GM12878 (cell line): ENCODE data around the gene CNTN4. TPM values are rescaled to one million over a fixed set of nuclear protein-coding genes. Genes with fewer than 3 reads are reported as not detected.

Experiments used
- ATF7 ChIP-seq: fragments of 450-650 bp; IDR thresholded peaks from 2 replicates; pipeline ENCODE4 v1.6.1; 2016; ENCODE audit warnings: low read depth, mild to moderate bottlenecking
- BRCA1 ChIP-seq: IDR thresholded peaks from 2 replicates; pipeline ENCODE4 v1.6.1; 2011; ENCODE audit warnings: low read depth, low read length, improper control_type of control experiment
- CHD1 ChIP-seq: IDR thresholded peaks from 2 replicates; pipeline ENCODE4 v1.6.1; 2012; ENCODE audit warnings: low read depth, low read length, improper control_type of control experiment
- DPF2 ChIP-seq: fragments of 450-650 bp; IDR thresholded peaks from 2 replicates; pipeline ENCODE4 v1.6.1; 2017; ENCODE audit warnings: mild to moderate bottlenecking
- EP300 ChIP-seq, 2 experiments: fragments of 150-350 bp in 1 of 2; IDR thresholded peaks; 2 replicates each; pipeline ENCODE4 v1.6.1; 2011 to 2012; ENCODE audit warnings: low read depth in 2 of 2, low read length in 2 of 2, borderline replicate concordance in 1 of 2, improper control_type of control experiment in 1 of 2, inconsistent platforms in 1 of 2; ENCODE audit not compliant: control insufficient read depth in 1 of 2
- FOS ChIP-seq: IDR thresholded peaks from 3 replicates; pipeline ENCODE4 v1.6.1; 2011; ENCODE audit warnings: borderline replicate concordance; ENCODE audit not compliant: insufficient read length; ENCODE audit errors: extremely low read depth
- FOXK2 ChIP-seq: fragments of 450-650 bp; IDR thresholded peaks from 2 replicates; pipeline ENCODE4 v1.6.1; 2017; ENCODE audit warnings: mild to moderate bottlenecking, moderate library complexity
- GABPA ChIP-seq: IDR thresholded peaks from 2 replicates; pipeline ENCODE4 v1.6.1; 2014; ENCODE audit warnings: antibody characterized with exemption, low read depth, mild to moderate bottlenecking, inconsistent platforms
- HCFC1 ChIP-seq: fragments of 150-350 bp; IDR thresholded peaks from 2 replicates; pipeline ENCODE4 v1.6.1; 2014; ENCODE audit warnings: low read length
- KDM1A ChIP-seq: fragments of 200-600 bp; sonication (generic); IDR thresholded peaks from 2 replicates; pipeline ENCODE4 v1.6.1; 2016; ENCODE audit warnings: borderline replicate concordance
- NFXL1 ChIP-seq: fragments of 450-650 bp; IDR thresholded peaks from 2 replicates; pipeline ENCODE4 v1.6.1; 2017; ENCODE audit warnings: antibody characterized with exemption, mild to moderate bottlenecking, borderline replicate concordance
- NR2C2 ChIP-seq: IDR thresholded peaks from 2 replicates; pipeline ENCODE4 v1.6.1; 2011; ENCODE audit warnings: borderline replicate concordance, low read depth; ENCODE audit not compliant: control insufficient read depth, insufficient read length
- PAX8 ChIP-seq: fragments of 450-650 bp; IDR thresholded peaks from 2 replicates; pipeline ENCODE4 v1.6.1; 2017; ENCODE audit warnings: mild to moderate bottlenecking, moderate library complexity
- RAD21 ChIP-seq: IDR thresholded peaks from 2 replicates; pipeline ENCODE4 v1.6.1; 2011; ENCODE audit warnings: mild to moderate bottlenecking, low read depth, low read length, moderate library complexity; ENCODE audit not compliant: insufficient read depth
- STAT1 ChIP-seq: fragments of 450-650 bp; conservative IDR thresholded peaks from 2 replicates; pipeline ENCODE4 v1.6.1; 2014; ENCODE audit warnings: antibody characterized with exemption, mild to moderate bottlenecking
- SUZ12 ChIP-seq: fragments of 200-600 bp; sonication (generic); IDR thresholded peaks from one replicate; pipeline ENCODE4 v1.6.1; 2018; ENCODE audit warnings: antibody characterized with exemption, mild to moderate bottlenecking; ENCODE audit not compliant: unreplicated experiment
- TAF1 ChIP-seq: IDR thresholded peaks from 2 replicates; pipeline ENCODE4 v1.6.1; 2011; ENCODE audit warnings: mild to moderate bottlenecking, low read depth, low read length, borderline replicate concordance
- TBL1XR1 ChIP-seq: IDR thresholded peaks from 2 replicates; pipeline ENCODE4 v1.6.1; 2012; ENCODE audit warnings: low read depth, low read length, improper control_type of control experiment
- TCF12 ChIP-seq: IDR thresholded peaks from 2 replicates; pipeline ENCODE4 v1.6.1; 2011; ENCODE audit warnings: low read depth, mild to moderate bottlenecking, low read length
- TCF7 ChIP-seq: IDR thresholded peaks from 2 replicates; pipeline ENCODE4 v1.6.1; 2014; ENCODE audit warnings: antibody characterized with exemption, borderline replicate concordance
- YBX1 ChIP-seq: fragments of 450-650 bp; IDR thresholded peaks from 2 replicates; pipeline ENCODE4 v1.6.1; 2016; ENCODE audit warnings: antibody characterized with exemption
- polyA plus RNA-seq, 11 experiments: library from polyadenylated mRNA; depleted of rRNA in 4 of 11; unstranded in 6 of 11; stranded (reverse) in 5 of 11; fragments of >200 nt; fragmentation: Nextera tagmentation in 4 of 11; fragmentation: Illumina TruSeq in 1 of 11; extraction: Ambion mirVana in 4 of 11; extraction: Trizol in 1 of 11; gene quantifications; 1 replicate in 1 of 11; 2 replicates in 10 of 11; pipeline versions ENCODE4 v1.2.1 to v1.2.3, GENCODE V29; 2011 to 2016; ENCODE audit warnings: inconsistent platforms in 2 of 11, missing spikeins in 2 of 11, low read depth in 1 of 11
- total RNA-seq, 4 experiments: library from RNA; depleted of rRNA in 3 of 4; stranded (reverse); fragments of >200 nt in 3 of 4; fragmentation: Illumina TruSeq in 1 of 4; extraction: Trizol in 1 of 4; gene quantifications; 2 replicates each; pipeline versions ENCODE4 v1.2.1 to v1.2.3, GENCODE V29; 2013 to 2021
- TF ChIP-seq, protein P1 (sequence below): fragments of 450-650 bp; IDR thresholded peaks from 2 replicates; pipeline ENCODE4 v1.6.1; 2017; ENCODE audit warnings: mild to moderate bottlenecking, low read depth, inconsistent platforms; ENCODE audit not compliant: poor library complexity, severe bottlenecking
- TF ChIP-seq, protein P2 (sequence below): IDR thresholded peaks from 2 replicates; pipeline ENCODE4 v1.6.1; 2012; ENCODE audit warnings: low read depth, low read length, improper control_type of control experiment
- TF ChIP-seq, protein P3 (sequence below): fragments of 450-650 bp; IDR thresholded peaks from 2 replicates; pipeline ENCODE4 v1.6.1; 2017; ENCODE audit warnings: mild to moderate bottlenecking, moderate library complexity
- TF ChIP-seq, protein P4 (sequence below): fragments of 450-650 bp; IDR thresholded peaks from 2 replicates; pipeline ENCODE4 v1.6.1; 2017; ENCODE audit warnings: mild to moderate bottlenecking

CNTN4 gene
- total and polyA plus RNA-seq, 10 of the 15 experiments (the other 5 are each of a cell fraction or from before 2014, with no cell fraction given), result 0.05 to 0.43 (median 0.15) TPM; not detected in 1

DNA sequence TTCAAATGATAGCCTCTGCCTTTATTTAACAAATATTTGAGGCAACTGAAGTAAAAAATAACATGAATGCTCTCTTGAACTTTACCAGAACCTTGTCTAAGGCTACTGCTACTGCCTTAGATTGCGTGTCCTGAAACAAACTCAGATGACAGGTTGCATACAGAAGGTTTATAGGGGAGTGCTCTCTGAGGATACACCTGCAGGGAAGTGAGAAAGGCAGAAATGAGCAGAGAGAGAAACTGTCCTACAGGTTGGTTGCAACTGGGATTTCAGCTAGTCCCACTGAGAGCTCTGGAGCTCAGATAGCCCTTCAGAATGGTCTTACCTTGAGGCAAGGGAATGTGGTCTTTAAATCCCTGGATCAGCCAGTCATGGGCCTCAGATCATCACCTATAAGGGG is 846.0 kb downstream of the CNTN4 start (continued):
- TF ChIP-seq, protein P1, sequence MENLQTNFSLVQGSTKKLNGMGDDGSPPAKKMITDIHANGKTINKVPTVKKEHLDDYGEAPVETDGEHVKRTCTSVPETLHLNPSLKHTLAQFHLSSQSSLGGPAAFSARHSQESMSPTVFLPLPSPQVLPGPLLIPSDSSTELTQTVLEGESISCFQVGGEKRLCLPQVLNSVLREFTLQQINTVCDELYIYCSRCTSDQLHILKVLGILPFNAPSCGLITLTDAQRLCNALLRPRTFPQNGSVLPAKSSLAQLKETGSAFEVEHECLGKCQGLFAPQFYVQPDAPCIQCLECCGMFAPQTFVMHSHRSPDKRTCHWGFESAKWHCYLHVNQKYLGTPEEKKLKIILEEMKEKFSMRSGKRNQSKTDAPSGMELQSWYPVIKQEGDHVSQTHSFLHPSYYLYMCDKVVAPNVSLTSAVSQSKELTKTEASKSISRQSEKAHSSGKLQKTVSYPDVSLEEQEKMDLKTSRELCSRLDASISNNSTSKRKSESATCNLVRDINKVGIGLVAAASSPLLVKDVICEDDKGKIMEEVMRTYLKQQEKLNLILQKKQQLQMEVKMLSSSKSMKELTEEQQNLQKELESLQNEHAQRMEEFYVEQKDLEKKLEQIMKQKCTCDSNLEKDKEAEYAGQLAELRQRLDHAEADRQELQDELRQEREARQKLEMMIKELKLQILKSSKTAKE, result no peak
- TF ChIP-seq FOS (no peak), ATF7 (no peak), FOXK2 (no peak), TAF1 (peak; percentile 21; the same call in 1 of the 2 replicates), GABPA (no peak), HCFC1 (no peak), BRCA1 (no peak), TCF7 (no peak), TBL1XR1 (no peak), KDM1A (no peak), SUZ12 (no peak), EP300 (IDR thresholded peaks at IDR 0.05; ENCODE audit: borderline replicate concordance in 1 of 2, control insufficient read depth in 1 of 2, low read depth in 2 of 2, low read length in 2 of 2) (no peak), NR2C2 (no peak), RAD21 (0 out of 2 replicates have a peak, but pooled peaks have one; percentile 7), PAX8 (no peak), CHD1 (no peak), TCF12 (peak; percentile 98), DPF2 (no peak), YBX1 (no peak), STAT1 (no peak), NFXL1 (no peak)
- TF ChIP-seq, protein P2, sequence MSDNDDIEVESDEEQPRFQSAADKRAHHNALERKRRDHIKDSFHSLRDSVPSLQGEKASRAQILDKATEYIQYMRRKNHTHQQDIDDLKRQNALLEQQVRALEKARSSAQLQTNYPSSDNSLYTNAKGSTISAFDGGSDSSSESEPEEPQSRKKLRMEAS, result no peak
- TF ChIP-seq, protein P3, sequence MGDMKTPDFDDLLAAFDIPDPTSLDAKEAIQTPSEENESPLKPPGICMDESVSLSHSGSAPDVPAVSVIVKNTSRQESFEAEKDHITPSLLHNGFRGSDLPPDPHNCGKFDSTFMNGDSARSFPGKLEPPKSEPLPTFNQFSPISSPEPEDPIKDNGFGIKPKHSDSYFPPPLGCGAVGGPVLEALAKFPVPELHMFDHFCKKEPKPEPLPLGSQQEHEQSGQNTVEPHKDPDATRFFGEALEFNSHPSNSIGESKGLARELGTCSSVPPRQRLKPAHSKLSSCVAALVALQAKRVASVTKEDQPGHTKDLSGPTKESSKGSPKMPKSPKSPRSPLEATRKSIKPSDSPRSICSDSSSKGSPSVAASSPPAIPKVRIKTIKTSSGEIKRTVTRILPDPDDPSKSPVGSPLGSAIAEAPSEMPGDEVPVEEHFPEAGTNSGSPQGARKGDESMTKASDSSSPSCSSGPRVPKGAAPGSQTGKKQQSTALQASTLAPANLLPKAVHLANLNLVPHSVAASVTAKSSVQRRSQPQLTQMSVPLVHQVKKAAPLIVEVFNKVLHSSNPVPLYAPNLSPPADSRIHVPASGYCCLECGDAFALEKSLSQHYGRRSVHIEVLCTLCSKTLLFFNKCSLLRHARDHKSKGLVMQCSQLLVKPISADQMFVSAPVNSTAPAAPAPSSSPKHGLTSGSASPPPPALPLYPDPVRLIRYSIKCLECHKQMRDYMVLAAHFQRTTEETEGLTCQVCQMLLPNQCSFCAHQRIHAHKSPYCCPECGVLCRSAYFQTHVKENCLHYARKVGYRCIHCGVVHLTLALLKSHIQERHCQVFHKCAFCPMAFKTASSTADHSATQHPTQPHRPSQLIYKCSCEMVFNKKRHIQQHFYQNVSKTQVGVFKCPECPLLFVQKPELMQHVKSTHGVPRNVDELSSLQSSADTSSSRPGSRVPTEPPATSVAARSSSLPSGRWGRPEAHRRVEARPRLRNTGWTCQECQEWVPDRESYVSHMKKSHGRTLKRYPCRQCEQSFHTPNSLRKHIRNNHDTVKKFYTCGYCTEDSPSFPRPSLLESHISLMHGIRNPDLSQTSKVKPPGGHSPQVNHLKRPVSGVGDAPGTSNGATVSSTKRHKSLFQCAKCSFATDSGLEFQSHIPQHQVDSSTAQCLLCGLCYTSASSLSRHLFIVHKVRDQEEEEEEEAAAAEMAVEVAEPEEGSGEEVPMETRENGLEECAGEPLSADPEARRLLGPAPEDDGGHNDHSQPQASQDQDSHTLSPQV, result no peak
- TF ChIP-seq, protein P4, sequence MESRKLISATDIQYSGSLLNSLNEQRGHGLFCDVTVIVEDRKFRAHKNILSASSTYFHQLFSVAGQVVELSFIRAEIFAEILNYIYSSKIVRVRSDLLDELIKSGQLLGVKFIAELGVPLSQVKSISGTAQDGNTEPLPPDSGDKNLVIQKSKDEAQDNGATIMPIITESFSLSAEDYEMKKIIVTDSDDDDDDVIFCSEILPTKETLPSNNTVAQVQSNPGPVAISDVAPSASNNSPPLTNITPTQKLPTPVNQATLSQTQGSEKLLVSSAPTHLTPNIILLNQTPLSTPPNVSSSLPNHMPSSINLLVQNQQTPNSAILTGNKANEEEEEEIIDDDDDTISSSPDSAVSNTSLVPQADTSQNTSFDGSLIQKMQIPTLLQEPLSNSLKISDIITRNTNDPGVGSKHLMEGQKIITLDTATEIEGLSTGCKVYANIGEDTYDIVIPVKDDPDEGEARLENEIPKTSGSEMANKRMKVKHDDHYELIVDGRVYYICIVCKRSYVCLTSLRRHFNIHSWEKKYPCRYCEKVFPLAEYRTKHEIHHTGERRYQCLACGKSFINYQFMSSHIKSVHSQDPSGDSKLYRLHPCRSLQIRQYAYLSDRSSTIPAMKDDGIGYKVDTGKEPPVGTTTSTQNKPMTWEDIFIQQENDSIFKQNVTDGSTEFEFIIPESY, result no peak
